ENCODE data around the gene LRCH4.
"Not testable (repeated sequence)": the region's sequence is repeated elsewhere in the genome, so short reads cannot be mapped to it uniquely, and the experiment has no call there.

The LRCH4 gene

DNA sequence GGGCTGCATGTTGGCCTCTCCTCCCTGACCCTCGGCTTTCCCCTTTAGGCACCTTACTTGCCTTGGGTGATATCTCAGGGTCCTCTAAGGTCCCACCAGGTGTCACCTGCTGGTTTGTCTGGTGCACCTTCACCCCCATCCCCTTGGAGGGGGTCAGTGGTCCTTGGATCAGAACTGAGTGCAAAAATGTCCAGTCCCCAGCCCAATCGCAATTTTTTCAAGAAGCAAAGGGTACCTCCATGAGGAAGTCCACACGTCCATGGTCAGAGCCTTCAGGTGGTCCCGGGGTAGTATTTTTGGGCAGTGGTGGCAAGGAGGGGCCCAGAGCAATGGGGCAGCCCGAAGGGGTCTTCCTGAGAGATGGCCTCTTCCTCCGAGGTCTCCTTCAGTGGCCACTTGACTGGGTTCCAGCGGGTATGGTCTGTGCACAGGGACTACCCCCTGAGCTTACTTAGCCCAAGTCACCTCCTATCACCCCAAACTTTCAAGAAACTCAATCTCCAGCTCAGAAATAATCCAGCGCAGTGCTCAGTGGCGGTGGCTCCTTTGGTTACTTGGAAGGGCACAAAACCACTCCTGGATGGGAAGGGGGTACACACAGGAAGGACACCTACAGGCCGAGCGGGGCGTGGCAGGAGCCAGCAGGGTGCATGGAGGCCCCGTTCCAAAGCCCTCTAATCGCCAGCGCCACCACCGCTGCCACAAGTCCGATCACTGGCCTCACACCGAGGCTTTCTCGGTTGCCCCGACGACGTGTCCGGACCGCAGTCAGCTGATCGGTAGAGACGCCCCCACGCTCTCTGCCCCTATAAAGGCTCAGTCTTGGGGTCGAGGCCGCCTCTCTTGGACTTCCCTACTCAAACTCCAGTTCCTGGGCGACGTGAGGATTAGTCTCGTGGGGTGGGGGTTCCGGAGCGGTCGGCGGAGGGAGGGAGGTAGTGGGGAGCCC is 16.8 kb downstream of the LRCH4 start:
- Histone ChIP-seq H3K27me3 (peaks cover 26 to 48% (median 31%) of the 10 kb centered on the region in 11 experiments), H3K36me3 (peaks cover 11 to 31% (median 19%) of the 10 kb centered on the region in 11 experiments), H3K4me2 (peak overlapping the region; percentile 61 to 91 (median 77)), H3K4me1 (peaks cover 40 to 72% (median 58%) of the 10 kb centered on the region in 10 experiments), H3K9ac (no peak overlapping the region), H3K27ac (no peak overlapping the region), H3K9me3 (replicated peaks in 1 of 11) (no peaks in the 10 kb centered on the region), H4K20me1 (peaks cover 26 to 63% (median 43%) of the 10 kb centered on the region in 11 experiments; a peak in 20 of 22 replicates), H3K4me3 (no peak overlapping the region)
- TF ChIP-seq Cebpa-rat (IDR thresholded peaks at IDR 0.05): no peak

DNA sequence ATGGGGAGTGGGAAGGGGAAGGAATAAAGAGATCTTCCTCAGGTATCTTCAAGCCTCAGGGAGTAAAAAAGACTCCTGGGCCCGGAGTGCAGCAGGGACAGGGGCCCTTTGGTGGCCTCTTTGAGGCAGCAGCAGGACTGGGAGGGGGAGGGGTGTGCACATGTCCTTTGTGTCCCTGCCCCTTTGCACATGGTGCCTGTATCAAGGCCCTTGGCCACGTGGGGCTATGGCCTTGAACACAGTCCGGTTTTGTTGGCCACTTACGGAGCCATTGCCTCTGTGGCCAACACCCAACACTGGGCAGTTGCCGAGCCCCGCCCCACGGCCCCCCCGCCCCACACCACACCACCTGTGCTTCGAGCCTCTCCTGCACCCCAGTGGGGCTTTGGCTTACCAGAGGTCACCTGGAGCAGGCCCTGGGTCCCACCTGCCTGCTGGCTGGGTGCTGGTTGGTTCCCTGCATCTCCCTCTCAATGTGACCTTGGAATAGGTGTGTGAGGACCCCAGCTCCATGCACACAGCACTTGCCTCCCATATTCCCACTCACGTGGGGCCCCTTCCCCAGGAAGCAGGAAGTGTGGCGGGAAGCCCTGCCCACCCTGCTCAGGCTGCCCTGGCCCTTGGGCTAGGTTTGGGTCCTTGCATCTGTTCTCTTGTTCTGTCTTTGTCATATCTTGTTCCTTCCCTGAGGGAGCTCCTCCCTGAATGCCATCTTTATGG is 17.6 kb downstream of the LRCH4 start:
- peaks cover 40 to 68% (median 60%) of the 10 kb centered on the region in 10 experiments for H3K4me1 ChIP-seq
- peaks cover 26 to 44% (median 31%) of the 10 kb centered on the region in 11 experiments for H3K27me3 ChIP-seq
- 0 out of 22 replicates have a peak overlapping the region, but pooled peaks of 1 of the 11 experiments have one; percentile 1 for H3K9ac ChIP-seq
- H3K36me3 ChIP-seq: peaks cover 3 to 25% (median 14%) of the 10 kb centered on the region in 11 experiments; a peak in 21 of 22 replicates
- H3K4me3 ChIP-seq: no peak overlapping the region
- no peak for TF ChIP-seq Cebpa-rat (IDR thresholded peaks at IDR 0.05)
- peak overlapping the region; percentile 61 to 91 (median 77); a peak in 21 of 22 replicates for H3K4me2 ChIP-seq
- no peaks in the 10 kb centered on the region for H3K9me3 ChIP-seq (replicated peaks in 1 of 11)
- peak overlapping the region in 1 of 11 experiments; percentile 22; a peak in 1 of 22 replicates for H3K27ac ChIP-seq
- H4K20me1 ChIP-seq: peaks cover 24 to 55% (median 35%) of the 10 kb centered on the region in 11 experiments; a peak in 20 of 22 replicates

DNA sequence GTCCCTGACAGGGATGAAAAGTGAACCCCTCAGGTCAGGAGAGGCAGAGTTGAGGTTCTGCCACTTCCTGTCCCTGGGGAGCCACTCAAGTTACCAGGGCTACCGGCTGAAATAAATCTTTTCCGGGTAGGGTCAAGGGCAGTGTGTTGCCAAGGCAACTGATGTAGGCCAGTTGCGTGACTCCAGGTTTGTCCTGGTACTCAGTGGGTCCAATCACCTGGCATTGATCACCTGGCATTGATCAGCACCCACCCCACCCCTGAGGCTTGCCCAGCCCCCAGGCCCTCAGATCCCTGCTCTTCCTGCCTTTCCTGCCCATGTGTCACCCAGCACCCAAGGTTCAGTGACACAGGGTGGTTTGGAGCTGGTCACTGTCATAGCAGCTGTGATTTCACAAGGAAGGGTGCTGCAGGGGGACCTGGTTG is 18.2 kb downstream of the LRCH4 start:
- peaks cover 26 to 41% (median 31%) of the 10 kb centered on the region in 11 experiments for H3K27me3 ChIP-seq
- peaks cover 40 to 64% (median 58%) of the 10 kb centered on the region in 10 experiments for H3K4me1 ChIP-seq
- peak overlapping the region in 3 of 11 experiments; percentile 2 to 34 (median 22); a peak in 2 of 22 replicates for H3K27ac ChIP-seq
- H4K20me1 ChIP-seq: peaks cover 19 to 49% (median 30%) of the 10 kb centered on the region in 11 experiments; a peak in 20 of 22 replicates
- no peak overlapping the region for H3K4me3 ChIP-seq
- H3K9ac ChIP-seq: peak overlapping the region in 6 of 11 experiments; percentile 1 to 39 (median 28); a peak in 5 of 22 replicates
- no peak for TF ChIP-seq Cebpa-rat (IDR thresholded peaks at IDR 0.05)
- peak overlapping the region; percentile 21 to 91 (median 77); a peak in 21 of 22 replicates for H3K4me2 ChIP-seq
- H3K36me3 ChIP-seq: peaks cover 0 to 25% (median 14%) of the 10 kb centered on the region in 11 experiments; a peak in 19 of 22 replicates
- H3K9me3 ChIP-seq (replicated peaks in 1 of 11): no peaks in the 10 kb centered on the region

DNA sequence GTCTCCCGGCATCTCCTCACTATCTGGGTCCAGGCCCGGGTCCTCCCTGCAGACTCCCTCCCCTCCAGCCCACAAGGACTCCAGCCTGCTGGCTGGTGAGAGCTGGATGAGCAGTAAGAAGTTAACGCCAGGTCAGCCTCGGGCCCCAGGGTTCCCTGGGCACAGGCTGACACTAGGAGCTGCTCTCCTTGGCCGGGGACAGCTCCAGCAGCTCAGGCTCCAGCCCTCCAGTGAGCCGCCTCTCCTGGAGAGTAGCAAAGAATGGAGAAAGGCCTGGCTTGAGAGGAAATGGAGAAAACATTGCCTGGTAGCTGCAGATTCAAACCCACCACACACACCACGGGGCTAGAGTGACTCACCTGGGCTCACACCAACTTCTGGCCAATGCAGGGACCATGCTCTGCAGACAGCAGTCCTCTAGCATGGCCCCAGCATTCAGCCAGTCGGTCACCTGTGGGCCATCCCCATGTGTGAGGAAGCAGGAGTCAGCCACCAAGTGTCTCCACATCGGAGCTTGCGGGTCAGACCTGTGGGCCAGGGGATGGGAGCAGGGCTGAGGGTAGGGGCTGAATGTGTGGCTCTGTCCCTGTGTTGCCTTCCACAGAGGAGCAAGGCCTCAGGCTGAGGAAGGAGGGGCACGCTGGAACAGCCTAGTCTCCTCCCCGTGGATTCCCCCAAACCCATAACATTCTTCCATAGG is 18.7 kb downstream of the LRCH4 start:
- peaks cover 13 to 43% (median 24%) of the 10 kb centered on the region in 11 experiments; a peak in 20 of 22 replicates for H4K20me1 ChIP-seq
- H3K4me2 ChIP-seq: peak overlapping the region; percentile 21 to 91 (median 77); a peak in 21 of 22 replicates
- H3K9ac ChIP-seq: peak overlapping the region in 6 of 11 experiments; percentile 1 to 39 (median 28); a peak in 5 of 22 replicates
- peaks cover 26 to 35% (median 30%) of the 10 kb centered on the region in 11 experiments for H3K27me3 ChIP-seq
- H3K9me3 ChIP-seq (replicated peaks in 1 of 11): no peaks in the 10 kb centered on the region
- H3K4me3 ChIP-seq: no peak overlapping the region
- H3K4me1 ChIP-seq: peaks cover 40 to 61% (median 56%) of the 10 kb centered on the region in 10 experiments
- peak overlapping the region in 4 of 11 experiments; percentile 2 to 34 (median 20); a peak in 1 of 22 replicates for H3K27ac ChIP-seq
- H3K36me3 ChIP-seq: peaks cover 0 to 27% (median 15%) of the 10 kb centered on the region in 11 experiments; a peak in 13 of 22 replicates
- TF ChIP-seq Cebpa-rat (IDR thresholded peaks at IDR 0.05): no peak

GRCh38 chr7:100566018-100566531 is 19.9 kb downstream of the LRCH4 start:
- Histone ChIP-seq H3K27ac (no peak overlapping the region), H3K36me3 (peaks cover 0 to 27% (median 15%) of the 10 kb centered on the region in 11 experiments; a peak in 11 of 22 replicates), H3K9me3 (replicated peaks in 1 of 11) (no peaks in the 10 kb centered on the region), H4K20me1 (peaks cover 3 to 32% (median 14%) of the 10 kb centered on the region in 11 experiments; a peak in 20 of 22 replicates), H3K9ac (no peak overlapping the region), H3K4me3 (no peak overlapping the region), H3K4me2 (no peak overlapping the region), H3K27me3 (peaks cover 15 to 24% (median 22%) of the 10 kb centered on the region in 11 experiments), H3K4me1 (peaks cover 39 to 50% (median 47%) of the 10 kb centered on the region in 10 experiments)
- no peak for TF ChIP-seq Cebpa-rat (IDR thresholded peaks at IDR 0.05)

GRCh38 chr7:100565133-100565571 is 20.8 kb downstream of the LRCH4 start:
- Histone ChIP-seq H3K4me3 (no peak overlapping the region), H3K4me1 (peaks cover 32 to 41% (median 37%) of the 10 kb centered on the region in 10 experiments), H3K27me3 (peaks cover 6 to 15% (median 12%) of the 10 kb centered on the region in 11 experiments; a peak in 21 of 22 replicates), H3K9me3 (replicated peaks in 1 of 11) (no peaks in the 10 kb centered on the region), H3K27ac (no peak overlapping the region), H3K36me3 (peaks cover 0 to 27% (median 15%) of the 10 kb centered on the region in 11 experiments; a peak in 11 of 22 replicates), H4K20me1 (peaks cover 0 to 23% (median 6%) of the 10 kb centered on the region in 11 experiments; a peak in 14 of 22 replicates), H3K4me2 (no peak overlapping the region), H3K9ac (no peak overlapping the region)
- no peak for TF ChIP-seq Cebpa-rat (IDR thresholded peaks at IDR 0.05)

- peaks cover 0 to 16% (median 0%) of the 10 kb centered on the region in 11 experiments; a peak in 6 of 22 replicates for H4K20me1 ChIP-seq
- H3K27me3 ChIP-seq; H3K9me3 ChIP-seq (replicated peaks in 1 of 11); H3K4me3 ChIP-seq: not testable (repeated sequence)
- 0 out of 22 replicates have a peak overlapping the region, but pooled peaks of 1 of the 11 experiments have one; percentile 6 for H3K27ac ChIP-seq
- H3K4me1 ChIP-seq: peaks cover 24 to 33% (median 31%) of the 10 kb centered on the region in 10 experiments
- H3K4me2 ChIP-seq: peak overlapping the region in 3 of 11 experiments; percentile 5 to 44 (median 28); a peak in 3 of 22 replicates
- H3K9ac ChIP-seq: peak overlapping the region in 2 of 11 experiments; percentile 27 to 37; a peak in 1 of 22 replicates
- H3K36me3 ChIP-seq: peaks cover 0 to 27% (median 15%) of the 10 kb centered on the region in 11 experiments; a peak in 11 of 22 replicates
Observed at GRCh38 chr7:100564405-100564804, 21.5 kb downstream of the LRCH4 start.
